HEK293 (cell line): ENCODE data around the gene CDKN2A.

Experiments
- CTCF ChIA-PET: fragments of 350-600 bp; formaldehyde crosslinking; extraction: SDS; loops from one replicate; lab custom pipeline; 2021; ENCODE audit warnings: antibody characterized with exemption; lab: Yijun Ruan, JAX
- POLR2A ChIA-PET: fragments of 300-600 bp; formaldehyde crosslinking; extraction: SDS; loops from one replicate; lab custom pipeline; 2020; ENCODE audit warnings: antibody characterized with exemption, inconsistent platforms; lab: Yijun Ruan, JAX
- H3K27ac ChIP-seq: fragments of 200-500 bp; sonication (Bioruptor generic); 2 replicates; pipeline ENCODE4 v1.5.1; 2014; ENCODE audit warnings: low read depth, low read length, control low read depth, inconsistent platforms; ENCODE audit errors: extremely low read depth
- H3K36me3 ChIP-seq, 2 experiments: fragments of 200-500 bp in 1 of 2; sonication (Bioruptor generic) in 1 of 2; 1 replicate in 1 of 2; 2 replicates in 1 of 2; pipeline ENCODE4 v1.5.1; 2014 to 2017; ENCODE audit warnings: inconsistent platforms in 2 of 2, low read length in 2 of 2; ENCODE audit not compliant: control insufficient read depth in 2 of 2, insufficient read depth in 1 of 2
- H3K4me1 ChIP-seq: fragments of 200-500 bp; sonication (Bioruptor generic); 2 replicates; pipeline ENCODE4 v1.5.1; 2014; ENCODE audit warnings: mild to moderate bottlenecking, low read length, inconsistent platforms; ENCODE audit not compliant: control insufficient read depth, insufficient read depth
- H3K4me3 ChIP-seq: 2 replicates; pipeline ENCODE4 v1.5.1; 2011; ENCODE audit warnings: low read depth, mild to moderate bottlenecking, control low read depth, low read length, moderate library complexity
- H3K9me3 ChIP-seq: fragments of 200-500 bp; sonication (Bioruptor generic); 2 replicates; pipeline ENCODE4 v1.5.1; 2014; ENCODE audit warnings: low read depth, low read length, inconsistent platforms; ENCODE audit not compliant: control insufficient read depth, insufficient read depth
- KLF10 ChIP-seq: fragments of 450-650 bp; IDR thresholded peaks from 2 replicates; pipeline ENCODE4 v1.5.1; 2018; ENCODE audit warnings: missing biosample characterization, mild to moderate bottlenecking, missing genetic modification characterization
- KLF17 ChIP-seq: fragments of 450-650 bp; formaldehyde crosslinking; IDR thresholded peaks from 2 replicates; pipeline ENCODE4 v1.5.1; 2016; ENCODE audit warnings: missing biosample characterization, missing genetic modification characterization
- MZF1 ChIP-seq: fragments of 450-650 bp; formaldehyde crosslinking; IDR thresholded peaks from 2 replicates; pipeline ENCODE4 v1.5.1; 2017; ENCODE audit warnings: missing biosample characterization, missing genetic modification characterization, borderline replicate concordance
- RBAK ChIP-seq: fragments of 450-650 bp; formaldehyde crosslinking; IDR thresholded peaks from 2 replicates; pipeline ENCODE4 v1.5.1; 2016; ENCODE audit warnings: missing biosample characterization, missing genetic modification characterization
- ZNF112 ChIP-seq: fragments of 450-650 bp; formaldehyde crosslinking; IDR thresholded peaks from 2 replicates; pipeline ENCODE4 v1.5.0; 2017; ENCODE audit warnings: missing biosample characterization, missing genetic modification characterization
- ZNF174 ChIP-seq: fragments of 450-650 bp; formaldehyde crosslinking; IDR thresholded peaks from 2 replicates; pipeline ENCODE4 v1.5.0; 2017; ENCODE audit warnings: missing biosample characterization, mild to moderate bottlenecking, missing genetic modification characterization
- ZNF175 ChIP-seq: fragments of 450-650 bp; formaldehyde crosslinking; IDR thresholded peaks from 2 replicates; pipeline ENCODE4 v1.5.1; 2016; ENCODE audit warnings: missing biosample characterization, missing genetic modification characterization
- ZNF184 ChIP-seq: fragments of 450-650 bp; IDR thresholded peaks from 2 replicates; pipeline ENCODE4 v1.5.1; 2018; ENCODE audit warnings: missing biosample characterization, mild to moderate bottlenecking, missing genetic modification characterization
- ZNF280D ChIP-seq: fragments of 450-650 bp; formaldehyde crosslinking; IDR thresholded peaks from 2 replicates; pipeline ENCODE4 v1.5.1; 2016; ENCODE audit warnings: missing biosample characterization, missing genetic modification characterization
- ZNF335 ChIP-seq: fragments of 450-650 bp; formaldehyde crosslinking; conservative IDR thresholded peaks from 2 replicates; pipeline ENCODE4 v1.5.1; 2016; ENCODE audit warnings: missing biosample characterization, missing genetic modification characterization
- ZNF404 ChIP-seq: fragments of 450-650 bp; formaldehyde crosslinking; IDR thresholded peaks from 2 replicates; pipeline ENCODE4 v1.5.1; 2017; ENCODE audit warnings: missing biosample characterization, missing genetic modification characterization
- ZNF426 ChIP-seq: fragments of 450-650 bp; formaldehyde crosslinking; IDR thresholded peaks from 2 replicates; pipeline ENCODE4 v1.5.1; 2017; ENCODE audit warnings: missing biosample characterization, missing genetic modification characterization, mild to moderate bottlenecking, inconsistent platforms, moderate library complexity
- ZNF549 ChIP-seq: fragments of 450-650 bp; IDR thresholded peaks from 2 replicates; pipeline ENCODE4 v1.5.1; 2018; ENCODE audit warnings: missing biosample characterization, missing genetic modification characterization, mild to moderate bottlenecking, inconsistent platforms, moderate library complexity
- ZNF585B ChIP-seq: fragments of 450-650 bp; formaldehyde crosslinking; IDR thresholded peaks from 2 replicates; pipeline ENCODE4 v1.5.1; 2016; ENCODE audit warnings: missing biosample characterization, missing genetic modification characterization
- ZNF610 ChIP-seq: fragments of 450-650 bp; formaldehyde crosslinking; IDR thresholded peaks from 2 replicates; pipeline ENCODE4 v1.5.1; 2016; ENCODE audit warnings: missing biosample characterization, missing genetic modification characterization, borderline replicate concordance
- ZNF621 ChIP-seq: fragments of 450-650 bp; formaldehyde crosslinking; IDR thresholded peaks from 2 replicates; pipeline ENCODE4 v1.5.1; 2017; ENCODE audit warnings: missing biosample characterization, missing genetic modification characterization
- ZNF623 ChIP-seq: fragments of 450-650 bp; formaldehyde crosslinking; IDR thresholded peaks from 2 replicates; pipeline ENCODE4 v1.5.1; 2016; ENCODE audit warnings: missing biosample characterization, missing genetic modification characterization
- ZNF639 ChIP-seq: fragments of 450-650 bp; formaldehyde crosslinking; IDR thresholded peaks from 2 replicates; pipeline ENCODE4 v1.5.1; 2016; ENCODE audit warnings: missing biosample characterization, missing genetic modification characterization
- ZNF664 ChIP-seq: fragments of 450-650 bp; formaldehyde crosslinking; IDR thresholded peaks from 2 replicates; pipeline ENCODE4 v1.5.1; 2016; ENCODE audit warnings: missing biosample characterization, missing genetic modification characterization
- ZNF777 ChIP-seq: fragments of 450-650 bp; formaldehyde crosslinking; IDR thresholded peaks from 2 replicates; pipeline ENCODE4 v1.5.1; 2017; ENCODE audit warnings: missing biosample characterization, missing genetic modification characterization, borderline replicate concordance
- ZNF791 ChIP-seq: fragments of 450-650 bp; formaldehyde crosslinking; IDR thresholded peaks from 2 replicates; pipeline ENCODE4 v1.5.1; 2016; ENCODE audit warnings: missing biosample characterization, missing genetic modification characterization
- ZNF792 ChIP-seq: fragments of 450-650 bp; formaldehyde crosslinking; IDR thresholded peaks from 2 replicates; pipeline ENCODE4 v1.5.1; 2016; ENCODE audit warnings: missing biosample characterization, missing genetic modification characterization
- ZSCAN16 ChIP-seq: fragments of 450-650 bp; formaldehyde crosslinking; IDR thresholded peaks from 2 replicates; pipeline ENCODE4 v1.5.1; 2016; ENCODE audit warnings: missing biosample characterization, missing genetic modification characterization
- TF ChIP-seq, protein P1 (sequence below): fragments of 450-650 bp; formaldehyde crosslinking; IDR thresholded peaks from 2 replicates; pipeline ENCODE4 v1.5.1; 2017; ENCODE audit warnings: missing biosample characterization, mild to moderate bottlenecking, missing genetic modification characterization, moderate library complexity
- TF ChIP-seq, protein P2 (sequence below): fragments of 450-650 bp; IDR thresholded peaks from 2 replicates; pipeline ENCODE4 v1.5.1; 2018; ENCODE audit warnings: missing biosample characterization, missing genetic modification characterization
- TF ChIP-seq, protein P3 (sequence below): IDR thresholded peaks from 2 replicates; pipeline ENCODE4 v1.6.1; 2011; ENCODE audit warnings: mild to moderate bottlenecking, low read depth, low read length, borderline replicate concordance

The CDKN2A gene

DNA sequence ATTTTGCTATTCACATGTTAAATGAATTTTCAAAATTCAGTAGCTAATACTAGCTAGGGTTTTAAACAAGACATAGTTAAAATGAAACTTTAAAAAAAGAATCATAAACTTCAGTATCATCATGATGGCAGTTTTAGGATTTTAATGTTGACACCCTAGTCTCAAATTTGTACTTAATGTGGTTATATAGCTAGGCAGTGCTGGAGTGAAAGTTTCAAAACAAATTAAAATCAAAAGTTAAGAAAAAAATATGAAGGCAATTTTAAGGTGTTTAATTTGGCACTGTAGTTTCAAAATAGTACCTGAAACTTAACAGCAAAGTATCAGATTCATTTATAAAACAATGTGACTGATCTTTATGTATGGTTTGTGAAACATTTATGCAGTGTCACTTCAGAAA lies 34.2 kb upstream of the CDKN2A start (continued):
- TF ChIP-seq ZNF280D (no peak), ZNF792 (tag by site-specific recombination) (no peak), ZNF610 (no peak), ZNF777 (tag by site-specific recombination) (no peak), ZNF585B (tag by site-specific recombination) (no peak), ZNF112 (tag by site-specific recombination) (no peak), ZNF184 (tag by site-specific recombination) (no peak), RBAK (tag by site-specific recombination) (no peak), ZNF404 (tag by site-specific recombination) (no peak)
- TF ChIP-seq, protein P1, sequence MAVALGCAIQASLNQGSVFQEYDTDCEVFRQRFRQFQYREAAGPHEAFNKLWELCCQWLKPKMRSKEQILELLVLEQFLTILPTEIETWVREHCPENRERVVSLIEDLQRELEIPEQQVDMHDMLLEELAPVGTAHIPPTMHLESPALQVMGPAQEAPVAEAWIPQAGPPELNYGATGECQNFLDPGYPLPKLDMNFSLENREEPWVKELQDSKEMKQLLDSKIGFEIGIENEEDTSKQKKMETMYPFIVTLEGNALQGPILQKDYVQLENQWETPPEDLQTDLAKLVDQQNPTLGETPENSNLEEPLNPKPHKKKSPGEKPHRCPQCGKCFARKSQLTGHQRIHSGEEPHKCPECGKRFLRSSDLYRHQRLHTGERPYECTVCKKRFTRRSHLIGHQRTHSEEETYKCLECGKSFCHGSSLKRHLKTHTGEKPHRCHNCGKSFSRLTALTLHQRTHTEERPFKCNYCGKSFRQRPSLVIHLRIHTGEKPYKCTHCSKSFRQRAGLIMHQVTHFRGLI (tag by site-specific recombination), result no peak

GRCh38 chr9:22026696-22027095 lies 32.5 kb upstream of the CDKN2A start:
- no peaks in the 10 kb centered on the region for H3K9me3 ChIP-seq
- TF ChIP-seq ZNF664 (no peak), KLF10 (tag by site-specific recombination) (no peak), ZNF623 (tag by site-specific recombination) (no peak), ZNF549 (tag by site-specific recombination) (no peak), ZNF335 (tag by site-specific recombination) (no peak), ZNF175 (tag by site-specific recombination) (no peak), ZNF791 (tag by site-specific recombination) (no peak), ZNF639 (tag by site-specific recombination) (no peak), KLF17 (tag by site-specific recombination) (no peak), ZNF621 (tag by site-specific recombination) (no peak), ZNF426 (tag by site-specific recombination) (no peak), ZSCAN16 (tag by site-specific recombination) (no peak), MZF1 (tag by site-specific recombination) (no peak), ZNF174 (no peak)
- TF ChIP-seq, protein P2, sequence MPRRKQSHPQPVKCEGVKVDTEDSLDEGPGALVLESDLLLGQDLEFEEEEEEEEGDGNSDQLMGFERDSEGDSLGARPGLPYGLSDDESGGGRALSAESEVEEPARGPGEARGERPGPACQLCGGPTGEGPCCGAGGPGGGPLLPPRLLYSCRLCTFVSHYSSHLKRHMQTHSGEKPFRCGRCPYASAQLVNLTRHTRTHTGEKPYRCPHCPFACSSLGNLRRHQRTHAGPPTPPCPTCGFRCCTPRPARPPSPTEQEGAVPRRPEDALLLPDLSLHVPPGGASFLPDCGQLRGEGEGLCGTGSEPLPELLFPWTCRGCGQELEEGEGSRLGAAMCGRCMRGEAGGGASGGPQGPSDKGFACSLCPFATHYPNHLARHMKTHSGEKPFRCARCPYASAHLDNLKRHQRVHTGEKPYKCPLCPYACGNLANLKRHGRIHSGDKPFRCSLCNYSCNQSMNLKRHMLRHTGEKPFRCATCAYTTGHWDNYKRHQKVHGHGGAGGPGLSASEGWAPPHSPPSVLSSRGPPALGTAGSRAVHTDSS (tag by site-specific recombination), result no peak
- TF ChIP-seq, protein P3, sequence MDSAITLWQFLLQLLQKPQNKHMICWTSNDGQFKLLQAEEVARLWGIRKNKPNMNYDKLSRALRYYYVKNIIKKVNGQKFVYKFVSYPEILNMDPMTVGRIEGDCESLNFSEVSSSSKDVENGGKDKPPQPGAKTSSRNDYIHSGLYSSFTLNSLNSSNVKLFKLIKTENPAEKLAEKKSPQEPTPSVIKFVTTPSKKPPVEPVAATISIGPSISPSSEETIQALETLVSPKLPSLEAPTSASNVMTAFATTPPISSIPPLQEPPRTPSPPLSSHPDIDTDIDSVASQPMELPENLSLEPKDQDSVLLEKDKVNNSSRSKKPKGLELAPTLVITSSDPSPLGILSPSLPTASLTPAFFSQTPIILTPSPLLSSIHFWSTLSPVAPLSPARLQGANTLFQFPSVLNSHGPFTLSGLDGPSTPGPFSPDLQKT, result no peak
- H3K4me1 ChIP-seq, result no peaks in the 10 kb centered on the region; the same call in 1 of the 2 replicates
- H3K4me3 ChIP-seq, result no peak overlapping the region
- H3K36me3 ChIP-seq, result peaks cover 0 to 8% of the 10 kb centered on the region in 2 experiments; a peak in 1 of 3 replicates
- POLR2A ChIA-PET, result interaction anchor here (0.7 to 1.8 kb wide), 4 partner anchors 16 to 591 kb away, joined by 3 to 12 read pairs (median 4); partner anchors contain the start of gene CDKN2B
- no peak overlapping the region for H3K27ac ChIP-seq
- CTCF ChIA-PET, result interaction anchor here (0.7 to 4.1 kb wide), 5 partner anchors 11 to 280 kb away, joined by 4 to 23 read pairs (median 5); no protein-coding TSS in a partner anchor
